ENCODE measurements around the gene MRTFA.
"Not testable (repeated sequence)": the region's sequence is repeated elsewhere in the genome, so short reads cannot be mapped to it uniquely, and the experiment has no call there.

The MRTFA gene

GRCh38 chr22:40595497-40596234, 40.9 kb downstream of the MRTFA start:
- DNase-seq (ENCODE audit: low read depth): no peak

DNA sequence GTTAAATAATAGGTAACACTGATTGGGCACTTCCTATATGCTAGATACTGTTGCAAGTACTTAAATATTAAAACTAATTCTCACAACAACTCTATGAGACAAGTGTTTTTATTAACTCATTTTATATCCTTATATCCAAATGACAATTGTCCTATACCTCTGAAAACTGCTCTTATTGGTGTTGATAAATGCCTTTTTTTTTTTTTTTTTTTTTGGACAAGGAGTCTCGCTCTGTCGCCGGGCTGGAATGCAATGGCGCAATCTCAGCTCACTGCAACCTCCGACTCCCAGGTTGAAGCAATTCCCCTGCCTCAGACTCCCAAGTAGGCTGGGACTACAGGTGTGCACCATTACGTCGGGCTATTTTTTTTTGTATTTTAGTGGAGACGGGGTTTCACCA, 41.6 kb downstream of the MRTFA start:
- no peak for DNase-seq (ENCODE audit: low read depth)

DNA sequence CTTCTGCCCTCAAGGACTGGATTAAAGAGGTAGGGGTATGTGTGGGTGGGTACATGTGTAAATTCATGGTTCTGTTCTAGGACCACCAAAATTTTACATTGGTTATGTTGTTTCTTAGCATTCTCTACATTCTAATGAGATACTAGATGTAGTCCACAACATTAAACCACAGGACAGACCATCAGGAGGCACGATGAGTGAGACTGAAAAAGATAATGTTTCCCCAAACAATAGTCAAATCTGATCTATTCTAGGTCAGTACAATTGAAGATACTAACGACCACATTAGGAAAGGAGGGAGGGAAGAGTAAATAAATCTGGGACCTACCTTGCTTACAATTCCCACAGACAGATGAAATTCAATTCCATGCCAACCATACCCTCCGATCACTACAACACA, 42.2 kb downstream of the MRTFA start:
- no peak for DNase-seq (ENCODE audit: low read depth)

DNA sequence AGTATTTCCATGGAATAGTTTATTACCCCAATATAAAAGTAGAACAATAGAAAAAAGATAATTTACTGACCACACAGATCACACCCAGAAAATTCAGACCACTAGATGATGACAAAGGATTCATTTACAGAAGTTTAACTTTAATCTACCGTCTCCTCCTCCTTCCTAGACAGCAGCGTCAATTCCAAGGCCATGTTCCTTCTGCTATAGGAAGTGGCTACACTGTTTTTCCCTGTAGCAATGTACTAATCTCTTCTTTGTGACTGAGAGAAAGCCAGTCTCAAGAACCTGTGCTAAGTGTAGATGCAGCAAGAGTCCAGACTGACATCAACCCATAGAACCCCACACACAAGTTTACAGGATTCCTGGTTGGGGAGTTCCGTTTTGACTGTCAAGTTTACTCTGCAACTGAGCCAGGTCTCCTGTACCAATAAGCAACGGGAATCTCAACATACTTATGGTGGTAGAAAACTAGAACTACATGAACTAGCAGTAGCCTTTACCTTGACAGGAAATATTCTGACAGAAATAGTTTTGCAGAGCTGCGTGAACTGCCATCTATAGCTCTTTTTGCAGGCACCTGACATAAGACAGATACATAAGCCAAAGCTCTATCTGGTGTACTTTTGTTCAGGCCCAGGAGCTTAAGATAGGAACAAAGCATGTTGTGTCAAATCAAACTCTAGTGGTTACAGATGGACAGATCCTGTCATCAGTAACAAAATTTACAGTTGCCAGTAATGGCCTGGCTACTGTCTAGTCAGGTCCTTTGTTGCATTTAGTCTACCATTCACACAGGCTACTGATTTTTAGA, 42.9 kb downstream of the MRTFA start:
- DNase-seq (ENCODE audit: low read depth): no peak

GRCh38 chr22:40592352-40593113, 44.0 kb downstream of the MRTFA start:
- no peak for DNase-seq (ENCODE audit: low read depth)

DNA sequence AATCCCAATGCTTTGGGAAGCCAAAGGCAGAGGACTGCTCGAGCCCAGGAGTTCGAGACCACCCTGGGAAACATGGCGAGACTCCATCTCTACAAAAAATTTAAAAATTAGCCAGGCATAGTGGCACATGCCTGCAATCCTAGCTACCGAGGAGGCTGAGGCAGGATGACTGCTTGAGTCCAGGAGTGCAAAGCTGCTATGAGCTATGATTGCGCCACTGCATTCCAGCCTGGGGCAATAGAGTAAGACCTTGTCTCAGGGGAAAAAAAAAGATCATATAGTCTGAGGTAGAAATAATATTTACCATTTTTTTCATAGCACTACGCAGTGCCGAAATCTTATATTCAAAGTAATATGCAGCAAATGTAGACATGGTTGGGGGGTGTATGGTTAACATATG, 47.8 kb downstream of the MRTFA start:
- DNase-seq (ENCODE audit: low read depth): no peak

- DNase-seq (ENCODE audit: low read depth): no peak
These were observed 49.7 kb downstream of the MRTFA start for GRCh38 chr22:40586781-40587180.

DNA sequence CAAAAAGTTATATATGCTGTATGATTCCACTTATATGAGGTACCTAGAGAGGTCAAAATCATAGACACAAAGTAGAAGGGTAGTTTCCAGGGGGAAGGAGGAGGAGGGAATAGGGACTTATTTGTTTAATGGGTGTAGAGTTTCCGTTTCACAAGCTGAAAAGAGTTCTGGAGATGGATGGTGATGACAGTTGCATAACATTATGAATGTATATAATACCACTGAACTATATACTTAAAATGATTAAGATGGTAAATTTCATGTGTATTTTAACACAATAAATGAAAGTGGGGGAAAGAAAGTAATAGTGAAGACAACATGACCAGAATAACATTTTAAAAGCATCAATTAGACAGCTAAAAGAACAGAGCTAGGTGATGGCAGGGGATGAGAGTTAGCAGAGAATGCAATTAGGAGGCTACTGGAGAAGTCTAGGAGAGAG, 51.2 kb downstream of the MRTFA start:
- no peak for DNase-seq (ENCODE audit: low read depth)

GRCh38 chr22:40584766-40585165, 51.8 kb downstream of the MRTFA start:
- not testable (repeated sequence) for DNase-seq (ENCODE audit: low read depth)

GRCh38 chr22:40583053-40583741, 53.3 kb downstream of the MRTFA start:
- DNase-seq (ENCODE audit: low read depth): no peak

DNA sequence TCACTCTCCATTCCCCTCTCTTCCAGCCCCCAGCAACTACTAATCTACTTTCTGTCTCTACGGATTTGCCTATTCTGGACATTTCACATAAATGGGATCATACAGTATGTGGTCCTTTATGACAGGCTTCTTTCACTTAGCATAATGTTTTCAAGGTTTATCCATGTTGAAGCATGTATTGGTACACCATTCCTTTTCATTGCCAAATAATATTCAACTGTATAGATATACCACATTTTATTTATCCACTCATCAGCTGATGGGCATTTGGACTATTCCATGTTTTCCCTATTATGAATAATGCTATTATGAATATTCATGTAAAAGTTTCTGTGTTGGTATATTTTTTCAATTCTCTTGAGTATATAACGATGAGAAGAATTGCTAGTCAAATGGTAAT, 54.5 kb downstream of the MRTFA start:
- DNase-seq (ENCODE audit: low read depth): no peak

DNA sequence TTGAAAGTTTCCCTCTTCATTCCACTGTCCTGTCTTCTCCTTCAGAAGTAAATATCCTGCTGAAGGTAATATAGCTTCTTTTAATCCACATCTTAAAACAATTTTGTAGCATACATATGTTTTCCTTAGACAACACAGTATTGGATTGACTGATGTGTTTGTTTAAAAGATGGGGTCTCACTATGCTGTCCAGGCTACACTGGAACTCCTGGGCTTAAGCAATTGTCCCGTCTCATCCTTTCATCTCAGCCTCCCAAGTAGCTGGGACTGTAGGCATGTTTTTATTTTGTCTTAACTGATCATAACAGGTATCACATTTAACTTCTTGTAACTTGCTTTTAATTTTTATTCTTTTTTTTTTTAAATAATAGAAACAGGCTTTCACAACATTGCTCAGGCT, 55.9 kb downstream of the MRTFA start:
- DNase-seq (ENCODE audit: low read depth): no peak

DNA sequence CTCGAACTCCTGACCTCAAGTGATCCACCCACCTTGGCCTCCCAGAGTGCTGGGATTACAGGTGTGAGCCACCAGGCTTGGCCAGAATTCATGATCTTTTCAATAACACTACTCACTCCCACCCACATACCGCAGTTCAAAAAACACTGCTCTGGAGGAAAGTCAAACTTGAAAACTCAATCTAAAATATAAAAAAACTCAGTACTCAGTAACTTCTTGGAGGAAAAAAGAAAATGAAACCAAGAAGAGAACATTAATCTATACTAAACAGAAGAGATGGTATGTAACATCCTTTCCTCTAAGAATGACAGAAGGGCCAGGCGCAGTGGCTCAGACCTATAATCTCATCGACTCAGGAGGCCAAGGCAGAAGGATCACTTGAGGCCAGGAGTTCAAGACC, 58.3 kb downstream of the MRTFA start:
- DNase-seq (ENCODE audit: low read depth): no peak

DNA sequence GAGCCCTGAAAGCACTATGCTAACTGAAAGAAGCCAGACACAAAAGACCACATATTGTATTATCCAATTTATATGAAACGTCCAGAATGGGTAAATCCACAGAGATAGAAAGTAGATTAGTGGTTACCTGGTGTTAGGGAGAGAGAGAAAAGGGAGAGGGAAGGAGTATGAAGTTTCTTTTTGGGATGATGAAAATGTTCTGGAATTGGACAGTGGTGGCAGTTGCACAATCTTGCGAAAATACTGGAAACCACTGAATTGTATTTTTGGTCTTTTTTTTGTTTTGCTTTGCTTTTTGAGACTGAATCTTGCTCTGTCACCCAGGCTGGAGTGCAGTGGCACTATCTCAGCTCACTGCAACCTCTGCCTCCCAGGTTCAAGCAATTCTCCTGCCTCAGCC, 63.5 kb downstream of the MRTFA start:
- no peak for DNase-seq (ENCODE audit: low read depth)

- DNase-seq (ENCODE audit: low read depth): no peak
These were observed 64.6 kb downstream of the MRTFA start for GRCh38 chr22:40571887-40572286.

GRCh38 chr22:40567626-40568328, 68.7 kb downstream of the MRTFA start:
- no peak for DNase-seq (ENCODE audit: low read depth)

GRCh38 chr22:40567106-40567505, 69.4 kb downstream of the MRTFA start:
- DNase-seq (ENCODE audit: low read depth): no peak

DNA sequence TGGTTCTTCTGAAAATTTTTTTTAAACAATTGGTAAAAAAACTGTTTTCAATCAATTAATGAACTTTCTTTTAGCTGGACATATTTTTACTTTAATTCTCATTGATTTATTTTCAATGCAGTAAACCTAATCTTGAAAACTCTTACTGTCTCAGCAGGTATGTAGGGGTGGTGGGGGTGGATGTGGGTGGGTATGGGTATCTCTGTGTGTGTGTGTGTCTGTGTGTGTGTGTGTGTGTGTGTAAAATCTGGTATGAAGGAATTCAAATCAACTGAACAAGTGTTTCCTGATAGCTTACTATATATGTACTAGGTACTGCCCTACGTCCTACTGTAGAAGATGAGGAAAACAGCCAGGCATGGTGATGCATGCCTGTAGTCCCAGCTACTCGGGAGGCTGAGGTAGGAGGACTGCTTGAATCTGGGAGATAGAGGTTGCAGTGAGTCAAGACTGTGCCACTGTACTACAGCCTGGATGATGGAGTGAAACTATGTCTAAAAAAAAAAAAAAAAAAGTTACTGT, 75.5 kb downstream of the MRTFA start:
- DNase-seq (ENCODE audit: low read depth): no peak

- no peak for DNase-seq (ENCODE audit: low read depth)
These were observed 76.0 kb downstream of the MRTFA start for GRCh38 chr22:40560551-40560950.

DNA sequence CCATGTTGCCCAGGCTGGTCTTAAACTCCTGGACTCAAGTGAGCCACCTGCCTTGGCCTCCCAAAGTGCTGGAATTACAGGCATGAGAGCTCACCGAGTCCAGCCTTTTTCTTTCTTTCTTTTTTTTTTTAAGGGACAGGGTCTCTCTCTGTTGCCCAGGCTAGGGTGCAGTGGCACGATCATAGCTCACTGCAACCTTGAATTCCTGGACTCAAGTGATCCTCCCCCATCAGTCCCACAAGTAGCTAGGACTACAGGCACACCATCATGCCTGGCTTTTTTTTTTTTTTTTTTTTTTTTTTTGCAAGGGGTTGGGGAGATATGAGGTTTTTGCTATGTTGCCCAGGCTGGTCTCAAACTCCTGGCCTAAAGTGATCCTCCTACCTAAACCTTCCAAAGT, 78.5 kb downstream of the MRTFA start:
- no peak for DNase-seq (ENCODE audit: low read depth)

- no peak for DNase-seq (ENCODE audit: low read depth)
These were observed 79.9 kb downstream of the MRTFA start for GRCh38 chr22:40556641-40557040.
